ENCODE results near the gene TMEM138.
A peak's percentile ranks its signal among the peaks of the same experiment; 100 is the strongest.

The TMEM138 gene

DNA sequence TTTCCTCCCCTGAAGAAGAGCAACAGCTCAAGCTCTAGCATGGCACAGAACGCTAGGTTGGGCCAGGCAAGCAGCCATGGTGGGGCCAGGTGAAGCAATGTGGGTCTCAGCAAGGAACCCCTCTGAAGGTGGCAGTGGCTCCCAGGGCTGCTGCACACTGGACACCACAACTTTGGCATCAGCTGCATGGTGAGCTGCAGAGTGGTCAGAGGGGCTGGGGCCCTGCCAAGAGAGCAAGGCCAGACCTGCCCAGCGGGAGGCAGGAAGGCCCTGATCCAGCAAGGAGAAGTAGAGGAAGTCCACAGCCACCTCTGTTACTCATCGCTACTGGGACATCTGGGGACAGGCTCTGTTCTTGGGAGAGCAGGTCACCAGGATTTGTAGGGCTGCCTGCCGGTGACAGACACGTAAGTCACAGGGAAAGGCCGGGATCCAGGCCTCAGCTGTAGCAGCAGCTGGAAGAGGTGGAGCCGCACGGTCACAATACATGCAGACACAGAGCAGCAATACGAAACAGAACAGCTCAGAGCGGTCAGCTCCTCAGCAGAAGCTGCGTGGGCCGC is 12.9 kb upstream of the TMEM138 start:
- no peak for TF ChIP-seq POLR2A (IDR thresholded peaks at IDR 0.05; ENCODE audit: low read length)
- TF ChIP-seq GATA1 (IDR thresholded peaks at IDR 0.05; ENCODE audit: low read depth, low read length): no peak
- no peak for DNase-seq

- DNase-seq: no peak
- TF ChIP-seq GATA1 (IDR thresholded peaks at IDR 0.05; ENCODE audit: low read depth, low read length) (no peak), POLR2A (IDR thresholded peaks at IDR 0.05; ENCODE audit: low read length) (no peak)
Measured at GRCh38 chr11:61349916-61350315, 12.3 kb upstream of the TMEM138 start.

GRCh38 chr11:61350336-61350735 is 11.8 kb upstream of the TMEM138 start:
- TF ChIP-seq POLR2A (IDR thresholded peaks at IDR 0.05; ENCODE audit: low read length): no peak
- TF ChIP-seq GATA1 (IDR thresholded peaks at IDR 0.05; ENCODE audit: low read depth, low read length): no peak
- DNase-seq: no peak

DNA sequence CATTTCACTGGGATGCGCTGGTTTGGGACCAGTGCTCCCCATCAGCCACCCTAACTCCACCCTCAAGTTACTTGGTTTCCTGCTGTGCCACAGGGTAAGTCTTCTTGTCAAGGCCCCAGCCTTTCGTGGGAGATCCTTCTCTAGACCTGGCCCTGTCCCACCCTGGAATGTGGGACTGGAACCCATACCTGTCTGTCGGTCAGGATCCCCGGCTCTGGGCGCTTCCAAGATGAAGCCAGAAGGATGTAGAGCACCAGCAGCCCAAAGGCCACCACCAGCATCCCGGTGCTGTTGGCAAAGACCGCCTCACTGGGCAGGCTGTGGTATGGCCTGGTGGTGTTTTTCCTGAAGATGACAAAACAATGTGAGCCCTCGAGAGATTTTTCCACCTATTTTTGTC is 11.4 kb upstream of the TMEM138 start:
- no peak for TF ChIP-seq GATA1 (IDR thresholded peaks at IDR 0.05; ENCODE audit: low read depth, low read length)
- TF ChIP-seq POLR2A (IDR thresholded peaks at IDR 0.05; ENCODE audit: low read length): no peak
- no peak for DNase-seq

GRCh38 chr11:61352038-61352437 is 10.1 kb upstream of the TMEM138 start:
- no peak for TF ChIP-seq POLR2A (IDR thresholded peaks at IDR 0.05; ENCODE audit: low read length)
- no peak for TF ChIP-seq GATA1 (IDR thresholded peaks at IDR 0.05; ENCODE audit: low read depth, low read length)
- DNase-seq: no peak

GRCh38 chr11:61353131-61354067 is 8.8 kb upstream of the TMEM138 start:
- TF ChIP-seq GATA1 (IDR thresholded peaks at IDR 0.05; ENCODE audit: low read depth, low read length): no peak
- no peak for TF ChIP-seq POLR2A (IDR thresholded peaks at IDR 0.05; ENCODE audit: low read length)
- DNase-seq: peak; percentile 35 to 38

GRCh38 chr11:61354208-61354607 is 8.0 kb upstream of the TMEM138 start:
- DNase-seq: no peak
- TF ChIP-seq GATA1 (IDR thresholded peaks at IDR 0.05; ENCODE audit: low read depth, low read length) (no peak), POLR2A (IDR thresholded peaks at IDR 0.05; ENCODE audit: low read length) (no peak)

GRCh38 chr11:61356706-61357105 is 5.5 kb upstream of the TMEM138 start:
- DNase-seq: no peak
- TF ChIP-seq GATA1 (IDR thresholded peaks at IDR 0.05; ENCODE audit: low read depth, low read length) (no peak), POLR2A (IDR thresholded peaks at IDR 0.05; ENCODE audit: low read length) (no peak)

GRCh38 chr11:61357233-61357893 is 4.8 kb upstream of the TMEM138 start:
- TF ChIP-seq GATA1 (IDR thresholded peaks at IDR 0.05; ENCODE audit: low read depth, low read length): no peak
- TF ChIP-seq POLR2A (IDR thresholded peaks at IDR 0.05; ENCODE audit: low read length): no peak
- DNase-seq: no peak

- no peak for TF ChIP-seq POLR2A (IDR thresholded peaks at IDR 0.05; ENCODE audit: low read length)
- TF ChIP-seq GATA1 (IDR thresholded peaks at IDR 0.05; ENCODE audit: low read depth, low read length): no peak
- no peak for DNase-seq
Measured at GRCh38 chr11:61357894-61358239, 4.3 kb upstream of the TMEM138 start.

DNA sequence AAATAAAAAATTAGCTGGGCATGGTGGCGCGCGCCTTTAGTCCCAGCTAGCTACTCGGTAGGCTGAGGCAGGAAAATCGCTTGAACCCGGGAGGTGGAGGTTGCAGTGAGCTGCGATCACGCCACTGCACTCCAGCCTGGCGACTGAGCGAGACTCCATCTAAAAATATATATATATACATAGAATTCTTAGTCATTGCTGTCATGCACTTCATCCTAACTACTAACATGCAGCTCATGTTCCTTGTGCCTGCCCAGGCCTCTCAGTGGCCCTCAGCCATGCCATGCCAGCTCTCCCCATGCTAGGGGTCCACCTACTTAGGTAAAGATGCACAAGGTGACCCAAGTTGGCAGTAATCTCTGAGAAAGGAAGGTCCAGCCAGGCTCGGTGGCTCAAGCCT is 3.6 kb upstream of the TMEM138 start:
- no peak for DNase-seq
- no peak for TF ChIP-seq GATA1 (IDR thresholded peaks at IDR 0.05; ENCODE audit: low read depth, low read length)
- no peak for TF ChIP-seq POLR2A (IDR thresholded peaks at IDR 0.05; ENCODE audit: low read length)

GRCh38 chr11:61359516-61359915 is 2.7 kb upstream of the TMEM138 start:
- TF ChIP-seq POLR2A (IDR thresholded peaks at IDR 0.05; ENCODE audit: low read length): no peak
- TF ChIP-seq GATA1 (IDR thresholded peaks at IDR 0.05; ENCODE audit: low read depth, low read length): no peak
- no peak for DNase-seq

DNA sequence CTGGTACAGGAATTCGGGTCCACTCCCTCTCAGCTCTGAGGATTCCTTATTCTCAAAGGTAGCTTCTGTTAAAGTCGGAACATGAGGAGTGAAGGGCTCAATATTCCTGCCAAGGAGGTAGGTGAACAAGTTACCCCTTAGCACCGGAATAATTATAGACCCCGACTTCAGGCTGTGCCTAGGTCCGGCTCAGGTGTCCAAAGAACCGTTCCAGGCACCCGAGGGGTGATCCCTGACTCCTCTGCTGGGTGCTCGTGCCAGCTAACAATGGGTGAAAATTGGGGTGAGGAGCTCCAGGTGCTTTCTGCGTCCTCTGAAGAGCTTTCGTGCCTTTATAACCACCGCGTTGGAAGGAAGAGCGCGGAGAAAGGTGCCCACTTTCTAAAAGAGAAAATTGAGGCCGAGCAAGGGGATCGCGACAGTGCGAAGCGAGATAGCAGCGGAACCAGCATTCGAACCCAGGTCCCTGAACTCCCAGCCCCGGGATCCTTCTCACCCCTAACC is 885 bp upstream of the TMEM138 start:
- peak in 1 of 2 experiments; percentile 36 for DNase-seq

GRCh38 chr11:61362542-61362875 is 335 bp downstream of the TMEM138 start:
- peak; percentile 79 to 81 for DNase-seq
- no peak for TF ChIP-seq GATA1 (IDR thresholded peaks at IDR 0.05; ENCODE audit: low read depth, low read length)
- TF ChIP-seq POLR2A (IDR thresholded peaks at IDR 0.05; ENCODE audit: low read length): no peak

More for the DNA sequence above, 885 bp upstream of the TMEM138 start:
- no peak for TF ChIP-seq POLR2A (IDR thresholded peaks at IDR 0.05; ENCODE audit: low read length)
- TF ChIP-seq GATA1 (IDR thresholded peaks at IDR 0.05; ENCODE audit: low read depth, low read length): no peak

Data from erythroblast (primary cell).